ENCODE measurements around the gene PTPRM.

GRCh38 chr18:7548721-7549120 is 18.4 kb upstream of the PTPRM start:
- TF ChIP-seq CTCF (IDR thresholded peaks at IDR 0.05) (no peak), POLR2A (IDR thresholded peaks at IDR 0.05) (no peak)
